GM21526 (cell line): Measurements from ENCODE around the gene SMIM3.
"Not testable (repeated sequence)": the region's sequence is repeated elsewhere in the genome, so short reads cannot be mapped to it uniquely, and the experiment has no call there.

Experiments used
- ATAC-seq: cut with Tn5 transposase; IDR thresholded peaks from one replicate; pipeline ENCODE4 v1.9.1; 2021; ENCODE audit warnings: moderate library complexity; ENCODE audit not compliant: unreplicated experiment, low FRiP score

Gene SMIM3

DNA sequence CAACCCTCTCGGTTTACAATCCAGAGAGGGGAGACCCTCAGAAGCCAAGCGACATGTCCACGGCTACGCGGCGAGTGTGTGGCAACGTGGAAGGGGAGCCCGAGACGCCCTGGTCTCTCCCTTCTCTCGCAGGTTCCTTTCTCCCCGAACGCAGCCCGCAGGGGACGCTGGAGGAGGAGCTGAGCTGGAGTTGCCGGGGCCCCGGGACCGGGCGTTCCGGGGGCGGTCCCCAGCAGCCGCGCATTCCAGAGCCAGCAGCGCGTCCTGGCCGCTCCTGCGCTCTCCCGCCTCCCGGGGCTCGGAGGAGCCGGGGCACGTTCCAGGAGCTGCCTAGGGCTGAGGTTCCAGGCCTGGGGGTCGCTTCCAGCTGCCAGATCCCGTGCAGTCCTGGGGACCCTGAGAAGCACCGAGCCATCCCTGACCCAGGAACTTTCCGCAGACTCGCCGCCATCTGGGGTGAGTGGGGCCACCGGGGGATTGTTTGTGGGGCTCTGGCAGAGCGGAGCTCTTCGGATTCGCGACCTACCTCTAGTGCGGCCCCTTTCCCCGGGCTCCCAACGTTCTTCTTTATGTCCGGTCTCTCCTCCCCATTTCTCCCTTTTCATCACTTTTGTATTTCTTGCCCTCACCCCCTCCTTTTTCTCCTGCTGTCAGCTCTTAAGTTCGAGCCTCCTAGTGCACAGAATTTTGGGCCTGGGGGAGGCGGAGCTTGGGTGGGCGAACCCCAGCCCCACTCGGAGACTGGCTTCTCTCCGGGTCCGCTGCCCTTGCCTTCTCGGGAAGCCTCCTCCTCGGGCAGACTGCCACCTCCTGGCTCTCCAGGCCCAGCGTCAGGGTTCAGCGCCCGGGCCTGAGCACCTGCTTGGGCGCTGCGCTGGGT lies at the start of gene SMIM3:
Gene SMIM3, plus strand, starts transcription at position 241 of the 880 bp plus-strand sequence. CDS start 16,684 bp downstream, outside the sequence.
- ATAC-seq, result no peak

GRCh38 chr5:150729859-150730258 lies 48.7 kb upstream of the SMIM3 start:
- ATAC-seq, result no peak

DNA sequence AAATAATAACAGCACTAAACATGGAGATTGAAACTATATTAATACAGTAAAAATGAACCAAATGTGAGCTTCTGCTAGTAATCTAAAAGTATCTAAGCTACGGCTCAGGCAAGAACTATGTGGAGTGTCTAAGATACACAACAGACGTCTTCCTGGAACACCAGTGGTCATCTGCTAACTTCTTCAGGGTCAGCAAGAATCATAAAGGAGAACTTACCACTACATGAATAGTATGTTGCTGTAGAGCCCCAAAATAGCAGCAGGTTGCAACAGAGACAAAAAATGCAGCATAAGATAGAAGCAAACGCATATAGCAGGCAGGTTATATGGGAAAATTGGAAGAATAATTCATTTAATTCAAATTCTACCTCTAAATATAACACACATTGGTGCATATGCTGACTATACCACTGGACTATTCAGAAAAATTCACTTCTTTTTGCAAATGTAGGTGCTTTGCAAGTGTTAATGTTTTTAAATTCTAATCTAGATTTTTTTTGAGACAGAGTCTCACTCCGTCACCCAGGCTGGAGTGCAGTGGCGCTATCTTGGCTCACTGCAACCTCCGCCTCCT lies 46.8 kb upstream of the SMIM3 start:
- no peak for ATAC-seq

GRCh38 chr5:150734579-150735384 lies 43.8 kb upstream of the SMIM3 start:
- peak; percentile 56 for ATAC-seq

GRCh38 chr5:150738862-150739261 lies 39.7 kb upstream of the SMIM3 start:
- ATAC-seq, result no peak

DNA sequence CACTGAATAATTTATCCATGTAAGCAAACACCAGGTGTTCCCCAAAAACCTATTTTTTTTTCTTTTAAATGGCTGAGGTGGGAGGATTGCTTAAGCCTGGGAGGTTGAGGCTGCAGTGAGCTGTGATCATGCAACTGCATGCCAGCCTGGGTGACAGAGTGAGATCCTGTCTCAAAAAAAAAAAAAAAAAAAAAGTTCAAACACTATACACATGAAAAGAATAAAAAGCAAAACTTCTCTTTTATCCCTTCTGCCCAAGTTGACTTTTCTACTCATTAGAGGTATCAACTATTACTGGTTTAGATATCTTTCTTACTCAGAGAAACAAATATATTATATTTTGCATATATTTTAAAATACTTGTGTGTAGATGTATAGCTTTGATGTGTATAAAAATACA lies 37.6 kb upstream of the SMIM3 start:
- ATAC-seq, result no peak

GRCh38 chr5:150742455-150743141 lies 36.0 kb upstream of the SMIM3 start:
- not testable (repeated sequence) for ATAC-seq

GRCh38 chr5:150743142-150743488 lies 35.4 kb upstream of the SMIM3 start:
- ATAC-seq, result not testable (repeated sequence)

GRCh38 chr5:150750469-150750868 lies 28.1 kb upstream of the SMIM3 start:
- ATAC-seq, result no peak

GRCh38 chr5:150751096-150751891 lies 27.3 kb upstream of the SMIM3 start:
- no peak for ATAC-seq

DNA sequence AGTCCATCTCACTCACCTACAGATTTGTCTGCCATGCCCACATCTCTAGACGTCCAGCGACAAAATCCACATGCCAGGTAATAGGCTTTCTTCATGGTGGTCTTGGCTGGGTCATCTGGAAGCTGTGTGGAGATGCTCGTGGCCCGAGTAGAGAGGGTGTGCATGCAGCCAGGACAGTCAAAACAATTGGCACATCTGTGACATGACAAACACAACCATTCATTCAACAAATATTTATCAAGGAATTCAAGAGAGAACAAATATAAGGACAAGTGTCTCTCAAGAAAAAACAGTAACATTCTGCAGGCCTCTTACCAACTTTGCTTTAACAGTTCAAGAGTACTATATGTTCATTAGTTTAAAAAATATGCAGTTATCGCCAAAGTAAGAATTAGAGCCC lies 25.1 kb upstream of the SMIM3 start:
- no peak for ATAC-seq

DNA sequence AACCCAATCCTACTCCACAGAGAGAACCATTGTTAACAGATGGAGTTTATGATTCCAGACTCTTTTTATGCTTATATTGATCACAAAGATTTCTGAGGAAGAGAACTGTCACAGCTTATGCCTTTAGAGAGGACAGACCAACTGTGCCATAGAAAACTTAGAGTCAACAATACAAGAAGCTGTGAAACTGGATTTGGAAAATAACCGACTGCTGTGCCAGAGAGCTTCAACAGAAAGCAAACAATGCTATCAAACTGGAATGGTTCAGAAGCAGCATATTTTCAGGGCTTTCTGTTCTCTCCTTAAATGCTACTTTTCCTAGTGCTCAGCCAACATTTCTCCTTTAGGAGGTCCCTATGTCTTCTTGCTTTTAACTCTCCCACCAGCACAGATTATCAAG lies 24.7 kb upstream of the SMIM3 start:
- no peak for ATAC-seq

DNA sequence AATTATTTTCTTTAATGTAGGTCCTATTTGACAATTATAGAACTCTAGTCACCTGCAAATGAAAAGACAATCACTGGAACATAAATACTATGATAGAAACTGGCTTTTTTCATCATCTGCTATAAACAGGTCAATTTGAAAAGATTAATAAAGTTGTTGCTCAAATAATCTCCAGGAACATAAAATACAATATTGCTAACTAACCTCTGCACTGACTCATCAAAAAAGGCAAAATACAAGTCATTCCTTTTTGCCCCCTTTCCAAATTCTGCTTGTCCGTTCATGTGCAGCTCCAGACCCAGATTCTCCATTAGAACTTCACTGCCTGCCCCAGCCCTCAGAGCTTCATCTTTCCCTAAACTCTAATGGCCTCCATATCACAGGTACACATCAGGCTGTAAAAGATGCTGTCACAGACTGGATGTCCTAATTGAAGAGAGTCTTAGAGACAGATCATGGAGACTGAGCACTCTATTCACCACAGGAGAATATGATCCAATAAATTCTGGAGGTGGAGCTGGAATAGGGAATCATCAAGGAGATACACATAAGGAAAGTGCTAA lies 21.4 kb upstream of the SMIM3 start:
- ATAC-seq, result no peak

GRCh38 chr5:150758203-150758530 lies 20.4 kb upstream of the SMIM3 start:
- ATAC-seq, result peak; percentile 24

DNA sequence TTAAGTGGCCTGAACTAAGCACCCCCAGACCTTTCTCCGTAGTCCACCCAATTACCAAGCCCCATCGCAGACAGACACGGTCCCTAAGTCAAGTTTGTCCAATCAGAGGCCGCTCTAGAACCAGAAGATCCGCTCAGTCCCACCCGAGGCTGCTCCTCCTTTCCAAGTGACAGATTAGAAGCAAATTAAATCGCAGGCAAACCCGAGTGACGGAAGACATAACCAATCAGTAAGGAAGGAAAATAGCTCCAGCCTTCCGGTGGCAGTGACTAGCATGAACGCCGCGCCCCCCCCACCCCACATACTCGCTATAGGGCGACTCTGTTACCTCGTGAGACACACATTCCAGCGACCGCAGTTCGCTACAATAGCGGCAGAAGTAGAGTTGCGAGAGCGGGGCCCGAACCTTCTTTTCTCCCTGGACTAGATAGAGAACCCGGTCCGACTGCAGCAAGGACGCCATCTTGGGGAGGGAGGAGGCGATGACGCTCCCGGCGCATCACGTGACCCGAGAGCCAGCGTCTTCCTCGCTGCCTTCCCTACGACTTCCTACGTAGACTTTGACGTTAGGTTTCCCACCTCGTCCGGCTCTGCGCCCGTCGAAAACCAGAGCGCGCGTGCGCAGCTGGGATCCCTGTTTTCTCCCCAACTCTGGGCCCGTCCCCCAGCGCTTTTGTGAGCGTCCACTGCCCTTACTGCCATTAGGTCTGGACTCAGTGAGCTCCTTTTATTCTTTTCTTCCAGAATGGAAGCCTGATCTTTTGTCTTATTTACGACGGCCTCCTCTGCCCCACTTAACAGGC lies 19.8 kb upstream of the SMIM3 start, which contains the start of gene DCTN4:
Gene DCTN4, minus strand, starts transcription at position 487 of the 803 bp plus-strand sequence. Its CDS starts 24 bp downstream, at position 463.
- peak; percentile 96 for ATAC-seq

DNA sequence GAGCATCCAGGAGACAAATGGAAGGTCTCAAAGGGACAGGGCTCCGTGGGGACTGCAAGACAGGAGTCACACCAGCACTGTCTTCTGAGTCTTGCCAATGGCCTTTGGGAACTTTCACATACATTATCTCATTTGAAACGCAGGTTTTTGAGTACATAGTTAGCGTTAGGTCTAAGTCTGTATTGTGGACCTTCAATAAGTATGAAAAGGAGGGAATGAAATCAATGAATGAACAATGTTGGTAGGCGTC lies 19.3 kb upstream of the SMIM3 start:
- no peak for ATAC-seq

DNA sequence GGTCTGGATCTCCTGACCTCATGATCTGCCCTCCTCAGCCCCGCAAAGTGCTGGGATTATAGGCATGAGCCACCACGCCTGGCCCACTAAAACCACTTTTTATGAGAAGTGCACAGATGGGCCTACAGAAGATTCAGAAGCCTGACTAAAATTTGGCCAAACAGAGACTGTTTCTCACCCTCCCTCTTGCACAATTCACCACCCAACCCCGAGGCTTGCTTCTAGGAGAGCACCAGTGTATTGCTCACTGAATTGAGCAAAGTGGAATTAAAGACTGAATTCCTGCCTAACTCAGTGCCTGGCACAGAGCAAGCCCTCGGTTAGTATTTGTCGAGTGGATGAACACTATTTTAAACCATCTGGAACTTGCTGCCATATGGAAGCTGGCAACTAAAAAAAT lies 16.3 kb upstream of the SMIM3 start:
- no peak for ATAC-seq

DNA sequence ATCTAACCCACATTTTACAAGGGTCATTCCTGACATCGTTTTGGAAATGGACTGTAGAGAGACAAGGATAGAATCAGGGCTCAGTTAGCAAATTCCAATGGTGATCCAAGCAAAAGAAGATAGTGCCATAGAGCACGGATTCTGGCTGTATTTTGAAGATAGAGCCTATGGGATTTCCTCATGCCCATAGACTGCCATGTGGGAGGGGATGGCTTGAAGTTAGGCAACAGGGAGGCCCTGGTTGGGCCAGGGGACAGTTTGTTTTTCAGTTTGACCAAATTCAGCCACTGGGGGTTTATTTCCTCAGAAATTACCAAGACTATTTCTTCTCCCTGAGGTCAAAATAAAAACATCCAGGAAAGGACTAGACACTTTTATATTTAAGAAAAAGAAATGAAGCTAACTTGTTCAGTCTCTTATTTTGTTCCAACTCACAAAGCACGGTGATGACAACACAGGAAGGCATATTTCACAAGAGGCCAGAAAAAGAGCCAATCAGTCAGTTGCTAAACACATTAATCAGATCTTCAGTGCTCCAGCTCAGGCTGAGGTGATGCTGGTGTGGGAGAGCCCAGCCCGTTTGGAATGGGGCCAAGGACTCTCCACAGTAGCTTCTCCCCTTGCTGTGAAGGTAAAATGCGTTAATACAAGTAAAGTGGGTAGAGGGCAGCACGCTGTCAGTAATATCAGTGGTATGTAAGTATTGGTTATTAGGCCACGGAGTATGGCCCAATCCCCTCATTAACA lies 15.4 kb upstream of the SMIM3 start:
- no peak for ATAC-seq
